Chondrocyte (in vitro differentiated cells): Measurements from ENCODE around the gene KRTAP2-4. TPM values are rescaled to one million over a fixed set of nuclear protein-coding genes. Genes with fewer than 3 reads are reported as not detected.
"Not testable (repeated sequence)": the region's sequence is repeated elsewhere in the genome, so short reads cannot be mapped to it uniquely, and the experiment has no call there.

ENCODE experiments used
- DNase-seq: peaks from one replicate; pipeline ENCODE4 v3.0.0; 2021; ENCODE audit warnings: mixed read lengths, low spot score
- H3K27ac Mint-ChIP-seq: one replicate; pipeline ENCODE4 v1.8.0; 2021; ENCODE audit warnings: mild to moderate bottlenecking, moderate library complexity, mixed read lengths; ENCODE audit not compliant: unreplicated experiment
- H3K27me3 Mint-ChIP-seq: 2 replicates; pipeline ENCODE4 v1.8.0; 2021; ENCODE audit warnings: low read depth, mixed read lengths
- H3K36me3 Mint-ChIP-seq: 2 replicates; pipeline ENCODE4 v1.8.0; 2021; ENCODE audit warnings: low read depth, mixed read lengths
- H3K4me1 Mint-ChIP-seq: 2 replicates; pipeline ENCODE4 v1.8.0; 2021; ENCODE audit warnings: low read depth, mild to moderate bottlenecking, mixed read lengths
- H3K4me3 Mint-ChIP-seq: one replicate; pipeline ENCODE4 v1.8.0; 2021; ENCODE audit warnings: mild to moderate bottlenecking, moderate library complexity, mixed read lengths; ENCODE audit not compliant: unreplicated experiment
- H3K9me3 Mint-ChIP-seq: 2 replicates; pipeline ENCODE4 v1.8.0; 2021; ENCODE audit warnings: low read depth, mixed read lengths
- CTCF ChIP-seq: fragments of 200-600 bp; sonication (generic); IDR thresholded peaks from 2 replicates; pipeline ENCODE4 v1.5.0; 2021; ENCODE audit warnings: antibody characterized with exemption, mild to moderate bottlenecking, moderate library complexity
- total RNA-seq: library from RNA; stranded (reverse); gene quantifications from 3 replicates; pipeline ENCODE4 v1.2.1, GENCODE V29; 2021

KRTAP2-4 gene
- total RNA-seq, 1 donor from 2014 or later, result not detected

DNA sequence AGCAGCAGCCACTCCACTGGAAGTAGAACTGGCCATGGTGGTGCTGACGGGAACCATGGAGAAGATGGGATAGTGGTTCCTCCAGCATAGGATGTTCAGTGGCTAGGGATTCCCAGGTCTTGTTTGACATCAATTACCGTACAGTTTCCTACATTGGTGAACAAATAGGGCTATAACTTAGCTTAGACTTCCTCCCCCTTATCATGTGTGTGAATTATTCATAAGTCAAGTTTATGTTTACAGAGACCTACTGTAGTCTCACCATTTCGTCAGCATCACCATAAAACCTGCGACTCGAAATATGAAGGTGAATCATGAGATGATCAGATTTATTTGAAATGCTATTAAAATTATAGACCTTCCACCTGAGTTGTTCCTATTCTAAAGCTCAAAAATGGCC lies 6.9 kb downstream of the KRTAP2-4 start:
- H3K4me1 Mint-ChIP-seq, result peaks cover 46% of the 10 kb centered on the region
- DNase-seq, result no peak
- H3K27ac Mint-ChIP-seq, result peak overlapping the region; percentile 91
- H3K9me3 Mint-ChIP-seq, result peaks cover 4% of the 10 kb centered on the region
- H3K4me3 Mint-ChIP-seq, result no peak overlapping the region
- peaks cover 1% of the 10 kb centered on the region for H3K36me3 Mint-ChIP-seq
- TF ChIP-seq CTCF, result no peak
- H3K27me3 Mint-ChIP-seq, result no peaks in the 10 kb centered on the region

DNA sequence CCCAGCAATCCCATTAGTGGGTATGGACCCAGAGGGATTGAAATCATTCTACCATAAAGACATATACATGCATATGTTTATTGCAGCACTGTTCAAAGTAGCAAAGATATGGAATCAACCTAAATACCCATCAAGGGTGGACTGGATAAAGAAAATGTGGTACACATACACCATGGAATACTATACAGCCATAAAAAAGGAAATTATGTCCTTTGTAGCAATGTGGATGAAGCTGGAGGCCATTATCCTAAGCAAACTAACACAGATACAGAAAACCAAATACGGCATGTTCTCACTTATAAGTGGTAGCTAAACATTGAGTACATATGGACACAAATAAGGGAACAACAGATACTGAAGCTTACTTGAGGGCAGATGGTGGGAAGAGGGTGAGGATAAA lies 8.1 kb downstream of the KRTAP2-4 start:
- H3K27ac Mint-ChIP-seq, result no peak overlapping the region
- DNase-seq, result no peak
- H3K36me3 Mint-ChIP-seq, result peaks cover 3% of the 10 kb centered on the region
- H3K27me3 Mint-ChIP-seq, result no peaks in the 10 kb centered on the region
- H3K9me3 Mint-ChIP-seq, result peaks cover 10% of the 10 kb centered on the region
- peaks cover 36% of the 10 kb centered on the region for H3K4me1 Mint-ChIP-seq
- no peak for TF ChIP-seq CTCF
- H3K4me3 Mint-ChIP-seq, result no peak overlapping the region

DNA sequence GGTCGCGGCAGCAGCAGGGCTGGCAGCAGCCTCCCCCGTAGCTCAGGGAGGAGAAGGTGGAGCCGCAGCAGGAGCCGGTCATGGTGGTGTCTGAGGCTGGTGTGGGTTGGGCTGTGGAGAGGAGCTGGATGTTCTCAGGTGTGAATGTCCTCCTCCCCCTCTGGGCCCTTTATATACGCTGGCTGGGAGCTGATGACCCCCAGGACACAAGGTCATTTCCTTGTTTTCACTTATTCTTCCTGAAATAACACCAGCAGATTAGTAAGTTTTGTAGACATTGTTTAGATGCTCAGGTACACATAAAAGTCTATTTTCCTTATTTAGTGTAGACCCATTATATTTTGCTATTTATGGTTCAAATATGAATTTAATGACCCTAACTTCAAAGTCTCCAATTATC lies 10.5 kb downstream of the KRTAP2-4 start, which contains the start of gene KRTAP2-2:
Gene KRTAP2-2 (minus strand): TSS at position 101 of the 400 bp plus-strand sequence. CDS start 19 bp downstream, at position 82.
- H3K4me3 Mint-ChIP-seq, H3K36me3 Mint-ChIP-seq, H3K27me3 Mint-ChIP-seq, H3K27ac Mint-ChIP-seq, H3K9me3 Mint-ChIP-seq, DNase-seq: not testable (repeated sequence)
- peaks cover 12% of the 10 kb centered on the region for H3K4me1 Mint-ChIP-seq

- H3K36me3 Mint-ChIP-seq, DNase-seq, H3K9me3 Mint-ChIP-seq, H3K4me3 Mint-ChIP-seq, H3K27ac Mint-ChIP-seq, H3K27me3 Mint-ChIP-seq: not testable (repeated sequence)
- H3K4me1 Mint-ChIP-seq, result peaks cover 12% of the 10 kb centered on the region
These were observed 11.1 kb downstream of the KRTAP2-4 start for GRCh38 chr17:41054556-41054955.

GRCh38 chr17:41054025-41054424 lies 11.7 kb downstream of the KRTAP2-4 start:
- TF ChIP-seq CTCF, result no peak
- Mint-ChIP-seq H3K36me3 (peaks cover 3% of the 10 kb centered on the region), H3K4me3 (no peak overlapping the region), H3K27ac (no peak overlapping the region), H3K4me1 (peaks cover 8% of the 10 kb centered on the region), H3K27me3 (no peaks in the 10 kb centered on the region), H3K9me3 (peaks cover 10% of the 10 kb centered on the region)
- no peak for DNase-seq

GRCh38 chr17:41052566-41052965 lies 13.1 kb downstream of the KRTAP2-4 start:
- H3K36me3 Mint-ChIP-seq, result peaks cover 3% of the 10 kb centered on the region

More at GRCh38 chr17:41052566-41052965, 13.1 kb downstream of the KRTAP2-4 start:
- DNase-seq, result no peak
- Mint-ChIP-seq H3K27ac (no peak overlapping the region), H3K27me3 (no peaks in the 10 kb centered on the region), H3K4me1 (peaks cover 20% of the 10 kb centered on the region), H3K4me3 (no peak overlapping the region), H3K9me3 (peaks cover 10% of the 10 kb centered on the region)
- no peak for TF ChIP-seq CTCF
